KBM-7 (cell line): Measurements from ENCODE around the gene ATF7IP2.
"Not testable (repeated sequence)": the region's sequence is repeated elsewhere in the genome, so short reads cannot be mapped to it uniquely, and the experiment has no call there.

Source experiments
- DNase-seq: peaks from one replicate; pipeline ENCODE4 v3.0.0-alpha.2; 2015
- in situ Hi-C: fragments of 300-500 bp; cut with MboI; formaldehyde crosslinking; loops from 2 replicates; pipeline ENCODE4 v1.14.3; 2020; ENCODE audit warnings: low sequenced_read_pairs, low pct_unique_long_range_greater_than_20kb, mixed read lengths

Gene ATF7IP2

DNA sequence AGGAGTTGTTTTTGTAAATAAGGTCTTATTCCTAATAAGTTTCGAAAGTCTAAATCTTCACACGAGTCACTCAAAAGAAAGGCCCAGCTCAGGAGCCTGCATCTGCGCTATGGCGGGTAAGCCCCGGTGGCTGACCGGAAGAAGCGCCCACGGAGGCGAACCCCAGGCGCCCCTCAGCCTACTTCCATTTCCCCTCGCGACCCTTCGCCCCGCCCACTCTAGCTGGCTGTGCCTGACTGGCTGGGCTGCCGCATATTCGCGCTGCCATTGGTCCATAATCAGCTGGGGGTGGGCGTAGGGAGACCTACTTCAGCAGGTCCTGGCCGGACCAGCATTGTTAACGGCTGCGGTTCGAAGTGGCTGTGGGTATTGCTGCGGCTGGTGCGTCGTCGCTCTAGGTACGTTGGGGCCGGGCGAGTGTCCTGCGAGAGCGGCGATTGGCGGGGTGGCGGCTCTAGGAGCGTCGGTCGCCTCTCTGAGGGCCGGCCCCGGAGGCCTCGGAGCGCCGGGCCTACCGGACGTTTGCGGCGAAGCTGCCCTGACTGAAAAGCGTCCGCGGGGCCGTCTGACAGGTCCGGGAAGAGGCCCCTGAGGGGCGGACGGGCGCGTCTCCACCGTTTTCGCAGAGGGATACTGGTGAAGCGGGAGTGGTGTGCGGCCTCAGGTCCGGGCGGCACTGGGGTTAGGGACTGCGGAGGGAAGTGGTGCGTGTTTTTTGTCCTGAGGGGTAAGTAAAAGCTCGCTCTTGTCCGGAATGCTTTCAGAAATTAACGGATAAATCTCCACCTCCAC lies at the start of gene ATF7IP2:
Gene ATF7IP2, plus strand, starts transcription at position 337 of the 792 bp plus-strand sequence. CDS start 44,560 bp downstream, outside the sequence.
- DNase-seq, result peak; percentile 95
- in situ Hi-C loops, result no loop called here

DNA sequence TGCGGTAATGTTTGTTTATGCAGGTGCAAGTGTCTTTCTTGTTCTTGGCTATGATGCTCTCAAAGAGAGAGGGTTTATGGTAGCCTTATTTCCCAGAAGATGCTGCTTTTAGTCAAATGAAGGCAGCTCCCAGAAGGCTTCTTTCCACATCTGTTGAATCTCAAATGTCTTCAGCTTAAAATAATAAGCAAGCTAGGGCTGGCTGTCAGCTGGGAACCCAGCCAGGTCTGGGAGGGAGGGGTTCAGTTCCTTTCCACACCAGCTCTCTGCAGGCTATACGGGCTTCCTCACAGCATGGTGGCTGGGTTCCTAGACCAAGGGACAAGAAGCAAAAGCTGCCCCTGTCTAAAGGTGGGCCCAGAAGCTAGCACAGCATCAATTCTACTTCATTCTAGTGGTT lies 47.4 kb upstream of the ATF7IP2 start:
- in situ Hi-C loops, result no loop called here
- no peak for DNase-seq

DNA sequence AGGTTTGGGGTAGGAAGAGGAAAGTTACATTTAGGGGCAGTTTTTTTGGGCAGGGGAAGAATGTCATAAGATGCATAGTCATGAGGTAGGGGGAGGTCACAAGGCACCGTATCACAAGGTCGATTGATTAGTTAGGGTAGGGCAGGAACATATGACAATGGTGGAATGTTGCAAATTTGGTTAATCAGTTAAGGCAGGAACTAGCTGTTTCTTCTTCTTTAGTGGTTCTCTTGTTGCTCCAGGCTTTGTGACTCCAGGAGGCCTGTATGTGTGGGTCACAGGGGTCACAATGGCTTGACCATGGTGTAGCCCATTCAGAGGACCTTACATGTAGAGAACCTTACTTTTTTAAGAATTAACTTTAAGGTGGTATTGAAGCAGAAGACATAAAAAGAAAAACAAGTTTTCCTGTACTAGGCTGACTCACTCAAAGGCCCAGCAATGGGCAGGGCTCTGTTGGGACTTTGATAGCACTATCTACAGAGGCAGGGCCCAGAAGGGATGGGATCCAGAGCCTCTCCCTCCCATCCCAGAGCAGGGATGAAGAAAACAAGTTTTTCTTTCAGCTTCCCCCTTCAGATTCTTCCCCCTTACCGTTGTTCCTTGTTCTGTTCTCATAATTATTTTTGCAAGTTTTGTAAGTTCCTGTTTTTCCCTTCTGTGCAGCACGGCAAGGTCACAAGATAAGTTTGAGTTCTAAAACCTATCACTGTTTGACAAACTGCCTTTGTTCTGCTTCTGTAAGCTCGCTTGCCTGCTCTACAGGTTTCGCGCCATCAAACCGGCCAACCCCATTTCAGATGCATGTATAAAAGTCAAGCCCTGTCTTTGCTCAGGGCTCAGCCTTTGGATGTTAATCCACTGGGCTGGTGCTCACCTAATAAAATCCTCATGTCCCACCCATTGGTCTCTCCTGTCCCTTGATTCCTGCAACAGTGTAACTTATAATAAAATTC lies 45.8 kb upstream of the ATF7IP2 start:
- in situ Hi-C loops, result no loop called here
- DNase-seq, result peak; percentile 88

DNA sequence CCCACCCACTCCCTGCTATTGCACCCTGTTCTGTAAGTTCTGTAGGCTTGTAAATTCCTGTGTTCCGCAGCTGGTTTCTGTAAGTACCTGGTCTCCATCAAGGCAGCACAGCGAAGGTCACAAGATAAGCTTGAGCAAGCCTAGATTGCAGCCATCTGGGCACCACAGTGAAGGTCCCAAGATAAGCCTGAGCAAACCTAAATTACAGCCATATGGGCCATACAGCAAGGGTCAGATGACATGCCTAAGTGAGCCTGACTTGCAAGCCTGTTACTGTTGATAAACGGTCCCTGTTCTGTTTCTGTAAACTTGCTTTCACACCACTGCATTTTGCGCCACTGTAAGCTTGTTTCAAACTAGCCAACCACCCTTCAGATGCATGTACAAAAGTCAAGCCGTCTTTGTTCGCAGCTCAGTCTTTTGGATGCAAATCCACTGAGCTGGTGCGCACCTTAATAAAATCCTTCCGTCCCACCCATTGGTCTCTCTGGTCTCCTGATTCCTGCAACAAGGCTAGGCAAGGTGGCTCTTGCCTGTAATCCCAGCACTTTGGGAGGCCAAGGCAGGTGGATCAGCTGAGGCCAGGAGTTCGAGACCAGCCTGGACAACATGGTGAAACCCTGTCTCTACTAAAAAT lies 42.6 kb upstream of the ATF7IP2 start:
- in situ Hi-C loops, result no loop called here

DNA sequence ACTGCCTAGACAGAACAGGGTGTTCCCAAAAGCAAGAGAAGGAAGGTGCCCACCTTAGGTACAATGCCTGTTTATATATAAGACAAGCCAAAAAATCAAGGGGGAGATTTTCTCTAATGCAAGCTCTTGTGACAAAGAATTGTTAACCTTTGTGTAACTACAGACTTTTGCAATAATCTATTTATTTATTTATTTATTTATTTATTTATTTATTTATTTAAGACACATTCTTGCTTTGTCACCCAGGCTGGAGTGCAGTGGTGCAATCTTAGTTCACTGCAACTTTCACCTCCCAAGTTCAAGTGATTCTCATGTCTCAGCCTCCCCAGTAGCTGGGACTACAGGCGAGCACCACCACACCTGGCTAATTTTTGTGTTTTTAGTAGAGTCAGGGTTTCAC lies 41.2 kb upstream of the ATF7IP2 start:
- DNase-seq, in situ Hi-C loops: not testable (repeated sequence)

More for the DNA sequence above, 42.6 kb upstream of the ATF7IP2 start:
- DNase-seq, result no peak

DNA sequence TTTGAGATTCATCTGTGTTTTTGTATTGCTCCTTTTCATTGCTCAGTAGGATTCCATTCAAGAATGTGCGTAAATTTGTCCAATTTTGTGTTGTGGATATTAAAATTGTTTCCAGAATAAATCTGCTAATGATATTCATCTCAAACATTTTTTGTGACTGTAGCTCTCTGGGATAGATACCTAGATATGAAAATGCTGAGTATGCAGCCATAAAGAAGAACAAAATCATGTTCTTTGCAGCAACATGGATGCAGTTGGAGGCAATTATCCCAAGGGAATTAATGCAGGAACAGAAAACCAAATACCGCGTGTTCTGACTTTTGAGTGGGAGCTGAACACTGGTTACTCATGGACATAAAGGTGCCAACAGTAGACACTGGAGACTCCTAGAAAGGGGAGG lies 40.2 kb upstream of the ATF7IP2 start:
- in situ Hi-C loops, result no loop called here
- no peak for DNase-seq

GRCh38 chr16:10349851-10350250 lies 36.0 kb upstream of the ATF7IP2 start:
- in situ Hi-C loops, result no loop called here
- no peak for DNase-seq

DNA sequence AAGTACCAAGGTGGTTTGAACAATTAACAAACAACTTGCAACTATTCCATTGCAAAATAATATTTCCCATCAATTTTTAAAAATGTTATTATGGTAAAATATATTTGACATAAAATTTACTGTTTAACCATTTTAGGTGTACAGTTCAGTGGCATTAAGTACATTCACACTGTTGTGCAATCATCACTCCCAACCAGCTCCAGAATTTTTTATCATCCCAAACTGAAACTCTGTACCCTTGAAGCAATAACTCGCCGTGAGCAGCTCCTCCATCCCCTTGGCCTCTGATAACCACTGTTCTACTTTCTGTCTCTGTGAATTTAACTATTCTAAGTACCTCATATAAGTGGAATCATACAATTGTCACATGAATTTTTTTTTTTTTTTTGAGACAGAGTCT lies 33.6 kb upstream of the ATF7IP2 start:
- no peak for DNase-seq
- in situ Hi-C loops, result no loop called here

- no peak for DNase-seq
- in situ Hi-C loops, result no loop called here
Observed at GRCh38 chr16:10355589-10355988, 30.3 kb upstream of the ATF7IP2 start.

DNA sequence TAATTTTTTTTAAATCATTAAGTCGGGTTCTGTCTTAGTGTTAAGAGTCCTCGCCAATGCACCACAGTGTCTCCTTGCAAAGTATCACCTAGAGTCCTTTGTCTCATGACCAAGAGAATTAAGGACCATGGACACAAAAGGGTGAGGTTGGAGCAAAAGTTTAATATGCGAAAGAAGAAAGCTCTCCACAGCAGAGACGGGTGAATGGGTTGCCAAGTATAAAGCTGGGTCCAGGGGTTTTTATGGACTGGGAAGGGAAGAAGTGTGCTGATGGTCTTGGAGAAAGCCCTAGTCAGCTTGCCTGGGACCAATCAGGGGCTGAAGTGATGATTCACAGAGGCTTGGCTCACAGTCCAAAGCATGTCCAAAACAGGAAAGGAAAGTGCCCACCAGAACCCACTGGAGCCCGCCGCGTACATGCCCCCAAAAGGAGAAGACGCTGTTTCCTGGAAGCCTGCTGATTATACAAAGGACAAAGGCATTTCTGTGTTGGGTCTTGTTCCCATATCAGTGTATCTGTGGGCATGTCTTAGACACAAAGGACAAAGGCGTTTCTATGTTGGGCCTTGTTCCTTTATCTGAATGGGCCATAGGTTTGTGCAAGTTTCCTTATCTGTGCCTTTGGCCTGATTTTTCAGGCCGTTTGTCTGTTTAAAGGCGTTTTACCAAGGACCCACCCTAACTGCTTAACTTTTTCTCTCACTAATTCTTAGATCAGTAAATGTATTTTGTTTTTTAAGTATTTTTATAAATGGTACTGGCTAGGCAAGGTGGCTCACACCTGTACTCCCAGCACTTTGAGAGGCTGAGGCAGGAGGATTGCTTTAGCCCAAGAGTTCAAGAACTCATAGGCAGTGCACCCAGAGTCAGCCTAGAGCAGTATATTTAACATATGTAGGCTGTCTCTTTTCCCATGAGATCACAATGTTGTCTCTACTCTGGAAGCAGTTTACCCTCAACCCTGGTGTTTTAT lies 28.7 kb upstream of the ATF7IP2 start:
- in situ Hi-C loops, result no loop called here
- DNase-seq, result no peak

DNA sequence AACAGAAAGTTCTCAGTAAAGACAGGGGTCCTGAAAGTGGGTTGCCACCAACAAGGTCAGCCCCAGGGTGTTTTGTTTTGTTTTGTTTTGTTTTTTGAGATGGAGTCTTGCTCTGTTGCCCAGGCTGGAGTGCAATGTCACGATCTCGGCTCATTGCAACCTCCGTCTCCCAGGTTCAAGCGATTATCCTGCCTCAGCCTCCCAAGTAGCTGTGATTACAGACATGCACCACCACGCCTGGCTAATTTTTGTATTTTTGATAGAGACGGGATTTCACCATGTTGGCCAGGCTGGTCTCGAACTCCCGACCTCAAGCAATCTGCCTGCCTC lies 24.1 kb upstream of the ATF7IP2 start:
- in situ Hi-C loops, DNase-seq: not testable (repeated sequence)

DNA sequence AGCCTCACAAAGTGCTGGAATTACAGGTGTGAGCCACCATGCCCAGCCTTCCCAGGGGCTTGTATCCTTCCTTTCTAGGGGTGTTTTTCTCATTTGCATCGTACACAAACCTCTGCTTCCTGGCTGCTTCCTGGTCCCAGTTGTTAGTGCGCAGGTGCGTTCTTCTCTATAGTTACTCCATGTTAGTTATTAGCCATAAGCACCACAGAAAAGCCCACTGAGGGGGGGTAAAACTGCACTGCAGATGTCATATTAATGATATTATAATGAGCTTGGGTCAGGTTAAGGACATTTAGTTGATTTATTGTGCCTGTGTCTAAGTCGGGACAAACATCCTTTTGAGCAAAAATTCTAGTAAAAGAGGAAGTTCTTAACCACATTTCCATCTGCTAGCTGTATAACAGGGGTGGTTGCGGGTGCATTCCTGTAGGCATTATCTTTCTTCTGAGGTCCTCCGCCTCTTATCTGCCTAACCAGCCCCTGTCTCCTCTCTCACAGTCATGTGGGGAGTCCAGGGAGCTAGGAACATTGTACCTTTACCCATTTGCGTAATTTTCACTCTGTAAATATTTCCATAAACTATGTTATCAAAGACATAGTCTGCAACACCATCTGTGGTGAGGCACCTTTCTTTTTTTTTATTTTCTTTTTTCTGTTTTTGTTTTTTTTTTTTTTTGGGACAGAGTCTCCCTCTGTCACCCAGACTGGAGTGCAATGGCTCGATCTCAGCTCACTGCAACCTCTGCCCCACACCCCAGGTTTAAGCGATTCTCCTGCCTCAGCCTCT lies 23.6 kb upstream of the ATF7IP2 start:
- in situ Hi-C loops, result no loop called here
- DNase-seq, result peak; percentile 98

GRCh38 chr16:10362864-10363197 lies 23.0 kb upstream of the ATF7IP2 start:
- DNase-seq, in situ Hi-C loops: not testable (repeated sequence)

DNA sequence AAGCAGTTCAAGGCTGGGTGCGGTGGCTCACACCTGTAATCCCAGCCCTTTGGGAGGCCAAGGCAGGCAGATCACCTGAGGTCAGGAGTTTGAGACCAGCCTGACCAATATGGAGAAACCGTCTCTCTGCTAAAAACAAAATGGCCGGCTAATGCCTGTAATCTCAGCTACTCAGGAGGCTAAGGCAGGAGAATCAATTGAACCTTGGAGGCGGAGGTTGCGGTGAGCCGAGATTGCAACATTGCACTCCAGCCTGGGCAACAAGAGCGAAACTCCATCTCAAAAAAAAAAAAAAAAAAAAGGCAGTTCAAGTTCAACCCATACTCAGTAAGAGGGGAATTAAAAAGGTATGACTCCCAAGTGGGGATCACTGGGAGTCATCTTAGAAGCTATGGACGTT lies 19.2 kb upstream of the ATF7IP2 start:
- in situ Hi-C loops, DNase-seq: not testable (repeated sequence)

- no peak for DNase-seq
- in situ Hi-C loops, result no loop called here
Observed at GRCh38 chr16:10367616-10368188, 18.2 kb upstream of the ATF7IP2 start.

DNA sequence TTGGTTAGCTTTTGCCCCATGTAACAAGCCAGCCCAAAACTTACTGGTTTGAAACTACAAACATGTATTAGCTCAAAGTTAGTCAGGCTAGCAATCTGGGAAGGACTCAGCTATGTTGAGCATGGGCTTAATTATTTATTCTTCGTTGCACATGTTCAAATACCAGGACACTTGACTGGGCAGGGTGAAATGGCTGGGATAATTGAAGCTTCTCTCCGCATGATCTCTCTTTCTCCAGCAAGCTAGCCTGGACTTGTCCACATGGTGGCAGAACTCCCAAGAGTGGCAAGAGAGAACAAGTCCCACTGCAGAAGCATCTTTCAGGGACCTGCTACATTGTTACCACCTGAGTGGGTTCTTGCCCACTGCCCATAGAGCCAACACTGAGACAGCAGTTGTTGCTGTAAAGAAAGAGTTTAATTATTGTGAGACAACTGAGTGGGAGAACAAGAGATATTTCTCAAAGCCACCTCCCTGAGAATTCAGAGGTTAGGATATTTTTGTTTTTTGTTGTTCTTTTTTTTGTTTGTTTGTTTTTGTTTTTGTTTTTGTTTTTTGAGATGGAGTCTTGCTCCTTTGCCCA lies 16.8 kb upstream of the ATF7IP2 start:
- in situ Hi-C loops, result no loop called here
- peak; percentile 30 for DNase-seq

GRCh38 chr16:10370096-10370726 lies 15.7 kb upstream of the ATF7IP2 start:
- in situ Hi-C loops, result no loop called here
- no peak for DNase-seq
